Inflammatory macrophage (primary cell): ENCODE measurements around the gene FAM149B1.
A peak's percentile ranks its signal among the peaks of the same experiment; 100 is the strongest.

Experiments
- DNase-seq, 2 donors: peaks; one replicate each; pipeline ENCODE4 v3.0.0-alpha.2; 2020 to 2022

FAM149B1 gene

DNA sequence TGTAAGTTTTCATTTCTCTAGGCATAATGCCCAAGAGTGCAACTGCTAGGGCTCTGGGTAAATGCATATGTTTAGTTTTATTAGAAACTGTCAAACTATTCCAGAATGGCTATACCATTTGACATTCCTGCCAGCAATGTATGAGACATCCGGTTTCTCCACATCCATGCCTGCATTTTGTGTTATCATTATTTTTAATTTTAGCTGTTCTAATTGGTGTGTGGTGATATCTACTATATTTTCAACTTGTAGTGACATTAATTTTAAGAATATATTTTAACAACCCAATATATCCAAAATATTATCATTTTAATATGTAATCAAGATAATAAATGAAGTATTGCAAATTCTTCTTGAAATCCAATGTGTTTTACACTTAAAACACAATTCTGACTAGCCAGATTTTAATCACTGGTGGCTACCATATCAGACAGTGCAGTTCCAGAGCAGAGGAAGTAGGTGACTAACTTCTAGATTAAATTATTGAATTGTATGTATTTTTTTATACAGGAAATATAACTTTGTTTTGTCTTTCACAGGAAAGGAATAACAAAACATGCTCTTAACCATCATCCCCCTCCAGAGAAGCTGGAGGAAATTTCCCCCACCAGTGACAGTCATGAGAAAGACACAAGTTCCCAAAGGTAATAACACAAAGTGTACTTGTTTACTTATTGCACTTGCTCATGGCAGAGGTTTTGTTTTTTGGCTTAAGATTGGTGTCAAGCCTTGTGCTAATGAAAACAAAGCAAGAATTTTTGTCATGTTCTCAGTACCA is 6.4 kb downstream of the FAM149B1 start:
- no peak for DNase-seq

- DNase-seq, result no peak
These were observed 14.6 kb downstream of the FAM149B1 start for GRCh38 chr10:73182568-73182967.

DNA sequence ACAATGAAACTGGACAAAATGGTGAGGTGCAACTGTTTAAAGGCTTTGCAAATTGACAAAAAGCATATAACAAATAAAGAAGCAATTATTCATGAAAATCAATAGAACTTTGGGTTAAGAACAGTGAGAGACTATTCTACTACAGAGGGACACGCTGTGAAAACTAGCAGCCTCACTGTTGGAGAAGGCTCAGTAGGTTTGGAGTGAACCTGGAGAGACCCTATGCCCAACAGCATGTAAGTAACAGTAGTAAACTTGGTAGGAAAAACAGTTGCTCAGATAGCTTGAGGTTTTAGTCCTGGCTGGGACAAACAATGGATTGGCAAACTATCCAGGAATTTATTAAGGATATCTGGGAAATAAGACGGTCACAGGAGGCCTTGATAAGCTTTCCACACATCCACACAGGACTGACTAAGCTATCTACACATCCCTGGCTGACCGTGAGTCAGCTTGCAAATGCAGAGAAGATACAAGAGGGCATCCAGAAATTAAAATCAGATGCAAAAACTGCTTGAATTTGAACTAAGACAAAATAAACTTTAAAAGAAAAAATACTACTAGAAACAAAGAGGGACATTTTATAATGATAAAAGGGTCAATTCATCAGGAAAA is 15.9 kb downstream of the FAM149B1 start:
- no peak for DNase-seq

GRCh38 chr10:73186266-73186665 is 18.3 kb downstream of the FAM149B1 start:
- DNase-seq, result no peak

- DNase-seq, result no peak
These were observed 22.3 kb downstream of the FAM149B1 start for GRCh38 chr10:73190188-73190587.

DNA sequence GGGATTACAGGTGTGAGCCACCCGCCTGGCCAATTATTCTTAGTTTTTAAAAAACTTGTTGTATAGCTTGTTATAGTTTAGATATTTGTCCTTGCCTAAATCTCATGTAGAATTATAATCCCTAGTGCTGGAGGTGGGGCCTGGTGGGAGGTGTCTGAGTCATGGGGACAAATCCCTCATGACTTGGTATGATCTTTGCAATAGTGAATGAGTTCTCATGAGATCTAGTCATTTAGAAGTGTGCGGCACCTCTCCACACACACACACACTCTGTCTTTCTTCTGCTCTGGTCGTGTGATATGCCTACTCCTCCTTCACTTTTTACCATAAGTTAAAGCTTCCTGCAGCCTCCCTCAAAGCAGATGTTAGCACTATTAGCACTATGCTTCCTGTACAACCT is 37.2 kb downstream of the FAM149B1 start:
- peak; percentile 26 to 57 for DNase-seq

GRCh38 chr10:73205890-73206289 is 38.0 kb downstream of the FAM149B1 start:
- peak; percentile 40 to 53 for DNase-seq

GRCh38 chr10:73206385-73206784 is 38.5 kb downstream of the FAM149B1 start:
- peak in 1 of 2 donors; percentile 15 for DNase-seq

DNA sequence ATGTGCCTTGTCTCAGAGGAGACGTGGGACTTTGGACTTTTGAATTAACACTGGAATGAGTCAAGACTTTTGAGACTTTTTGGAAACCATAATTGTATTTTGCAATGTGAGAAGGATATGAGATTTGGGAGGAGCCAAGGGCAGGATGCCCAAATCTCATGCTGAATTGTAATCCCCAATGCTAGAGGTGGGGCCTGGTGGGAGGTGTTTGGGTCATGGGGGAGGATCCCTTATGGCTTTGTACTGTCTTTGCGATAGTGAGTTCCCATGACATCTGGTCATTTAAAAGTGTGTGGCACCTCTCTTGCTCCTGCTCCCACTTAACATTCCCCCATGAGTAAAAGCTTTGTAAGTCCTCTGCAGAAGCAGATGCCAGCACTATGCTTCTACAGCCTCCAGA is 40.0 kb downstream of the FAM149B1 start:
- no peak for DNase-seq

- DNase-seq, result no peak
These were observed 41.8 kb downstream of the FAM149B1 start for GRCh38 chr10:73209705-73210104.

DNA sequence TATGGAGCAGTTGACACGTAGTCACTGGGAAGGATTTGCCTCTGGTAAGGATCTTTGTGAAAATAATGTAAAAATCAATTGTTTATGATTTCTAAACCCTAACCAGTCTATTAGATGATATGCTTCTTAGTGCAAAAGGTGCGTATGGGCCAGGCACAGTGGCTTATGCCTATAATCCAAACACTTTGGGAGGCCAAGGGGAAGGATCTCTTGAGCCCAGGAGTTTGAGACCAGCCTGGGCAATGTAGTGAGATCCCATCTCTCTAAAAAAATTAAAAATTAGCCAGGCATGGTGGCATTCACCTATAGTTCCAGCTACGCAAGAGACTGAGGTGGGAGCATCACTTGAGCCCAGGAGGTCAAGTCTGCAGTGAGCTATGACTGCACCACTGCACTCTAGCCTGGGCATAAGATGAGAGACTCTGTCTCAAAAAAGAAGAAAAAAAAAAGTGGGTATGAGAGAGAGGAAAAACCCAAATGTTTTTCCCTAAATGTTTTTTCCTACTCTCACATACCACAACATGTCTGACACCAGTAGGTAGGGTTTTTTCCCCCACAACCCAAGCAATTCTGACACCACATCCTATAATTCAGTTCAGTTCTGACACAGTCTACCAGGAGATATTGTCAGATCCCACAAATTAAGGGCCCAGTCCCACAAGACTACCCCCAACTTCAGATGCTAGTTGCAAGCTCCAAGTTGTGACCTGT is 42.6 kb downstream of the FAM149B1 start:
- no peak for DNase-seq

DNA sequence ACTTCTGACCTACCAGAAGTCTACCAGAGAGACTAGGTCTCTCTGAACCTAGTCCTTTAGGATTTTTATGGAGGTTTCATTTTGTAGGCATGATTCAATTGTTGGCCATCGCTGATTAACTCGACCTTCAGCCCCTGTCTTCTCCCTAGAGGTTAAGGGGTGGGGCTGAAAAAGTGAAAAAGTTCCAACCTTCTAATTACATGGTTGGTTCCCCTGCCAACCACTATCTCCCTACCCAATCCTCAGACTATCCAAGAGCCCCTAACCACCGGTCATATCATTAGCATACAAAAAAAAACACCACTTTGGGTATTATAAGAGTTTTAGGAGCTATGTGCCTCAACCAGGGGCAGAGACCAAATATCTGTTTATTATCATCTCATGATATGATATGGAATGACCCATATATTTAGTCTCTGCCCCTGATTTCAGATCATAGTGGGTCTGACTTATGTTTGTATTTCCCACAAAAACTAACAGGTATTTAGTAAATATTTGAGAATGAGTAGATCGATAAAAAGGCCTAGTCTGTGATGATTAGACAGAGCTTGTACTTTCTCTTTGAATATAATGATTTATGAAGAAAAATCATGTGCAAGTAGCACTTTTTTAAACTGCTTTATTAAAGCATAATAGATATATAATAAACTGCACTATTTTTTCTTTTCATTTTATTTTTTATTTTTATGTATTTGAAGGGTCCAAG is 43.3 kb downstream of the FAM149B1 start:
- DNase-seq, result no peak

DNA sequence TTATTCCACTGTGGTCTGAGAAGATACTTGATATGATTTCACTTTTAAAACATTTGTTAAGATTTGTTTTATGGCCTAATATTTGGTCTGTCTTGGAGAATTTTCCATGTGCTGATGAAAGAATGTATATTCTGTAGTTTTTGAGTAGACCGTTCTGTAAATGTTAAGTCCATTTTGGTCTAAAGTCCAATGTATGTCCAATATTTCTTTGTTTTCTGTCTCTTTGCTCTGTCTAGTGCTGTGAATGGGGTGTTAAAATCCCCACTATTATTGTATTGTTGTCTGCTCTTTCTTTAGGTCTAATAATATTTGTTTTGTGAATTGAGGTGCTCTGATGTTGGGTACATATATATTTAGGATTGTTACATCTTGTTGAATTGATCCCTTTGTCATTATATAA is 47.8 kb downstream of the FAM149B1 start:
- no peak for DNase-seq

DNA sequence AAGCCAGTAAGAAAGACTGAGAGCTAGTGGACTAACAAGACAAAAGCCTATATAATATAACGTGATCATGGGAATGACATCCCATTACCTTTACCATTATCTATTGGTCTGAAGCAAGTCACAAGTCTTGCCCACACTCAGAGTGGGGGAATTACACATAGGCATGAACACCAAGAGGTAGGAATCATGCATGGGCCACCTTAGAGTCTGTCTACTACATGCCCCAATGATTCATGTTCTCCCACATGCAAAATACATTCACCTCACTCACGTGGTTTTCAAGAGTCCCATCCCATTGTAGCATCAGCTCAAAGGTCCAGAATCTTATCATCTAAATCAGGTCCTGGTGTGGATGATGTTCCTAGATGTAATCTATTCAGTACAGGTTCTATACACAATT is 49.7 kb downstream of the FAM149B1 start:
- DNase-seq, result no peak

- peak; percentile 26 to 32 for DNase-seq
These were observed 50.7 kb downstream of the FAM149B1 start for GRCh38 chr10:73218431-73219191.

DNA sequence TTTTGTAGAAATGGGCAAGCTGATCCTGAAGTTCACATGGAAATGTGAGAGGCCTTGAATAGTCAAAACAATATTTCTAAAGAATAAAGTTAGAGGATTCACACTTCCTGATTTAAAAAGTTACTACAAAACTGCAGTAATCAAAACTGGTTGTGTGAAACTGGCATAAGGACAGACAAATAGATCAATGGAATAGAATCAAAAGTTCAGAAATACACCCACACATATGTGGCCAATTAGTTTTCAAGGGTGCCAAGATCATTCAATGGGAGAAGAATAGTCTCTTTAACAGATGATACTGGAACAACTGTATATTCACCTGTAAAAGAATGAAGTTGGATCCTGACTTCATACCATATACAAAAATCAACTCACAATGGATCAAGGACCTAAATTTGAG is 51.5 kb downstream of the FAM149B1 start:
- DNase-seq, result no peak

DNA sequence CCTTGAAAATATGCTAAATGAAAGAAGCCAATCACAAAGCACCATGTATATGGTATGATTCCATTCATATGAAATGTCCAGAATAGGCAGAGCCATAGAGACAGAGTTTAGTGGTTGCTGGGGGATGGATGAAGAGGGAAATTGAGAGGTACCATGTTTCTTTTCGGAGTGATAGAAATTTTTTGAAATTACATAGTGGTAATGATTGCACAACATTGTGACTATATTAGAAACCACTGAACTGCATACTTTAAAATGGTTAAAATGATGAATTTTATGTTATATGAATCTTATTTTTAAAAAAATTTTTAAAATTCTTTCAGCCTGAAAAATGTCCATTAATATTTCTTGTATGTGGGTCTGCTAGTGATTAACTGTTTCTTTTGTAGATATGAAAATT is 53.1 kb downstream of the FAM149B1 start:
- DNase-seq, result no peak

GRCh38 chr10:73225518-73225917 is 57.6 kb downstream of the FAM149B1 start:
- DNase-seq, result no peak

DNA sequence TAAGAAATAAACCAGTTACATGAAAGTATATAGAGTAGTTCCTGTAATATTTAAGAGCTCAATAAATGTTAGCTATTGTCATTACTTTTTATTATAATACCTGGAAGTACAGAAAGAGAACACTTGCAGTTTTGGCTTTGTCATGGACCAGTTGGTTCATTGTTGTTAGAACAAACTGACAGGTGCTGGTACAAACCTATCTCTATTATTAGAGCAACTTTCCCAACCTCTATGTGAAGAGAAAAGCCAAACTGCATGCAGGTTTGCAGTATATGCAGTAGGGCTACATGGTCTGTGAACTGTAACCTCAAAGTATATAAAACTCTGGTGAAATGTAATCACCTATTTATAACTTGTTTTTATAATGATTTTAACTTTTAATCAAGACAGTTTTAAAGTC is 58.7 kb downstream of the FAM149B1 start:
- DNase-seq, result no peak

DNA sequence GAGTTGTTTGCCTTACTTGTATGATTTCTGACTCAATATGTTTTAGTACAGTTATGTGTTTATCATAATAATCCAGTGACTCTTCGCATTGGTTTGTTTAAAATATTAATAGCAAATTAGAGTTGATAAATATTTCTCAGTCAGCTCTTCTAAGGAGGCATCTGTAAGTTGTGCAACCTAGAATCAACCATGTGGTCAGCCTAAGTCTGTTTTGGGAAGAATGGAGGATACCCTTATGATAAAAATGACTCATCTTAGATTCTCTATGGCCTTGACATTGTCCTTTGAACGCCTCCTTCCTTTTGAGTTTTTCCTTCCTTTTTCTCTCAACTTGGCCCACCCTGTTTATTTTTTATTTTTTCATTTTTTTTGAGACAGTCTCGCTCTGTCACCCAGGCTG is 60.3 kb downstream of the FAM149B1 start:
- peak; percentile 70 to 74 for DNase-seq

DNA sequence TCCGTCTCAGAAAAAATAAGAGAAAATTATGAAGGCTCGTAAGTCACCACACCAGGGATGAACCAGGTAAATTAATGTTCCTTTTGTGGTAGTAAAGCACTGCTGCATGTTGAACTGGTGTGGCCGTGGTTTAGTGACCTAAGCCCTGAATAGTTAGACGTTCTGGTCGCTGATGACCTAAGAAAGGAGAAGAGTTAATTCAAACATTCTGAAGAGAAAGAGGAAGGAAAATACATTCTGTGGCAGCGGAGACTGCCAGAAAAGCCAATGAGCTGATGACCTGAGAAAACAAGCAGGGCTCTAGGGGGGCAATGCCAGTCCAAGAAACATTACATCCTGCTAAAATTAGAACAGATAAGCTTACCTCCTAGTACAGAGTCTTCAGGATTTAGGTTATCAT is 61.6 kb downstream of the FAM149B1 start:
- DNase-seq, result peak; percentile 71 to 76

- DNase-seq, result no peak
These were observed 65.0 kb downstream of the FAM149B1 start for GRCh38 chr10:73232887-73233286.
